Measurements from ENCODE around the gene KDELR3.

Gene KDELR3

DNA sequence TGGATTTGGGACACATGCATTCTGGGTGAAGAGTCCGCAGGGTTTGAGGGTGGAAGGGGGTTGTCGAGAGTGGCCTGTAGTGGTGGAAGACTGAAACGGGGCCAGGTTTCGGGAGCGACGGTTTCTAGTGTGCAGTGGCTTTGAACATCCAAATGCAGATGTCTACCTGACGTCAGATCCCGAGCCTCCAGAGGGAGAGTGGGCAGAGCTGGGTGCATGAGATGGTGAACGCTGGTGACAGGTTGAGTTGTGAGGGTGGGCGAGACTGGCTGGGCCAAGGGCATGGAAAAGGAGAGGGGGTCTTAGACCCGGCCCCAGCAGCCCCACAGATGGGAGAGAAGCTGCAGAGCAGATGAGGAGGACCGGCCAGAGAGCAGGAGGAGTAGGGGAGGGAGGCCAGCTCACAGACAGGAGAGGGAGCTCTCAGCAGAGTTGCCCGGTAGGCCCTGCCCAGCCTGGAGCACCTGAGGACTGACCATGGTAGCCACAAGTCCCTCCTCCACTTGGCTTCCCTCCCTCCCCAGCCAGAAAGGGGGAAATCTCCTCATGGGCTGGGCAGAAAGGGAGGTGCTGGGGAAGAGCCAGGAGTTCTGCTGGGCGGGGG, 27.0 kb upstream of the KDELR3 start:
- no peak for DNase-seq (ENCODE audit: low read depth)

DNA sequence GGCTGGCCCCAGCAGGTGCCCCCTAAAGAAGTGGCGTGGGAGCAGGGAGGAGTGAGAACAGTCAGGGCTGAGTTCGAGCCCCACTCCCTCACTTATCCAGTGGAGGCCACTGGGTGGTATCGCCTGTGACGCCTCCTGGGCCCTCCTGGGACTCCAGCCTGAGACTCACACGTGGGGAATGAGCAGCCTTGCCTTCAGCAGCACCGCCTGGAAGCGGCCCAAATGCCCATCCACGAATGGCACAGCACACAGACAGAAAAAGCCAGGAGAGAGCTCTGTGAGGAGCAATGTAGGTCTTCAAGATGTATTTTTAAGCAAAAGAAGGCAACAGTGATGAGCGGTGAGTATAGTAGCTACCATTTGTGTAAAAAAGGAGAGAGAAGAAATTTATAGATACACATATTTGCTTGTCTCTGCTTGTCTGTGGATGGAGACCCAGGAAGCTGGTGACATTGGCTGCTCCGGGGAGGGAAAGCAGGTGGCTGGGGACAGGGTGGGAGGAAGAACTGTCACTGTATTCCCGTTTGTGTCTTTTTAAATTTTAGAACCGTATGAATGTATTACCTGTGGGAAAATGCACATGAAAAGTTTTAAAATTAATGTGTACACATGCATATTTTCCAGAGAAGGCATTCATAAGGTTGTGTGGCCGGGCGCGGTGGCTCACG, 26.1 kb upstream of the KDELR3 start:
- DNase-seq (ENCODE audit: low read depth), result no peak

- DNase-seq (ENCODE audit: low read depth), result no peak
Measured at GRCh38 chr22:38442967-38443627, 24.8 kb upstream of the KDELR3 start.

GRCh38 chr22:38443628-38444521, 24.0 kb upstream of the KDELR3 start:
- DNase-seq (ENCODE audit: low read depth), result no peak

DNA sequence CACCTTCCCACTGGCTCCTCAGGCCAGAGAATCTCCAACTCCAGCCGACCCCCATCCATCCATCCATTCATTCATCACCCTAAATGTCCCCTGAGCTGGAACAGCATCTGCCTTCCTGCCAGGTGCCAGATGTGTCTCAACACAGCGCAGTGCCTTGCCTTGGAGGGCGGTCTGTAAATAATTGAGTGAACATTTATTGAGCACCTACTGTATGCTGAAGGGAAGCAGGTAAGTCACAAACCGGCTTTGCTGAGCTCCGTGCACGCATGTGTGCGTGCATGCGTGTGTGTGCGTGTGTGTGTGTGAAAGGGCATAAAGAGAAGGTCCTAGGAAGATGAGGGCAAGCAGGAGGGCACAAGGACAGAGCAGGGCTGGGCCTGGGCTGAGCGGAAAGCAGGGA, 23.1 kb upstream of the KDELR3 start:
- DNase-seq (ENCODE audit: low read depth), result no peak

GRCh38 chr22:38446018-38446601, 21.8 kb upstream of the KDELR3 start:
- DNase-seq (ENCODE audit: low read depth), result no peak

- no peak for DNase-seq (ENCODE audit: low read depth)
Measured at GRCh38 chr22:38448945-38449745, 18.8 kb upstream of the KDELR3 start.

DNA sequence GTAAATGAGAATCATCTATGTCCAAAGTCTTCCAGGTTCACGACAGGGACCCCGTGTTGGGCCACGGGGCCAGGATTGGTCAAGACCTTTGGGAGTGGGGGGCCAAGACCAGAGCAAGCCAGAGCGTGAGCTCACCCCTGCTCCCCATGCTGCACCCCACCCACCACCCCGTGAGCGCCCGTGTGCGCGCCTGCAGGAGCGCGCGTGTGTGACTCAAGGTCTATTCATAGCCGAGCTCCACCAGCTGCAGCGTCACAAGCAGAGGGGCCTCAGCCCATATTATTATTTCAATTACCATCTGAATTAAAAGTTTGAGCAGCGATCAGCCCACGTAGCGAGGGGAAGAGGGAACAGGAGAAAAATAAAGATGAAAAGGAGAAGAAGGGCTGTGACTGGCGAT, 18.1 kb upstream of the KDELR3 start:
- DNase-seq (ENCODE audit: low read depth), result no peak

DNA sequence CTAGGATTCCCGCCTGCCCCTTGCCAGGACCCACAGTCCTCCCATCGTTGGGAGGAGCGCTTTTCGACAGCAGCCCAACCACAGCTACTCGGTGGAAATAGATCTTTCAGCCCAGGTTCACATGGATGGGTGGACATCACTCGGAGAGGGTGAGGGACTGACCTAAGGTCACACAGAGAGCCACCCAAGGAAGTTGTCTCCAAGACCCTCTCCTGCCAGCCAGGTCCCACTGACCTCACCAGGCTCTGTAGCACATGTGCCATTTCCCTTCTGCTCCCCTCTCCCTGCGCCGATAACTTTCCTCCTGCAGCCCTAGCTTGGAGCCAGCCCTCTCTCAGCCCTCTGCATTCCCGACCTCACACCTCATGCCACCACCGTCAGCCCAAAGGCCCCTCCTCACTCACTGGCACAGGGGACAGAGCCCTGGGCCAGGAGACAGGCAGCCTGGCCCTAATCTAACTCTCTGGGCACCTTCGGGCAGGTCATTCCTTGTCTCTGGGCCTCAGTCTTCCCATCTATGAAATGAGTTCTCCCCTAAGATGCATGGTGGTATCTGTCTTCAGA, 17.6 kb upstream of the KDELR3 start:
- DNase-seq (ENCODE audit: low read depth), result no peak

DNA sequence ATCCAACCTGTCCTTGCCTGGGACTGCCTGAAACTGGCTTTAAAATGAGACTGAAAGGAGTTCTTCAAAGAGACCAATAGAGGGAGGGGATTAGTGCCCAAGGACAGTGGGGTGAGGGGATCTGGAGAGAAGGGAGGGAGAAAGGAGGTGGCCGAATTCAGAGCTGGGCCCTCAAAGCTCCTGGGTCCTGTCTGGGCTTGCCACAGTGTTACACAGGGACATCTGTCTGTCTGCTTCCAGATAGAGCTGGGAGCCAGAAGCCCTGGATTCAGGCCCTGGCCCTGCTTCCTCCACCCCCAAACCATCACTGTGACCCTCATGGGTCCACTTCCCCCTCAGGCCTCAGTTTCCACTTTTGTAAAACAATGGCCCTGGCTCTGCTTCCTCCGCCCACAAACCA, 16.5 kb upstream of the KDELR3 start:
- DNase-seq (ENCODE audit: low read depth), result no peak

- DNase-seq (ENCODE audit: low read depth), result no peak
Measured at GRCh38 chr22:38451864-38452263, 16.0 kb upstream of the KDELR3 start.

GRCh38 chr22:38452373-38453065, 15.4 kb upstream of the KDELR3 start:
- DNase-seq (ENCODE audit: low read depth), result no peak

DNA sequence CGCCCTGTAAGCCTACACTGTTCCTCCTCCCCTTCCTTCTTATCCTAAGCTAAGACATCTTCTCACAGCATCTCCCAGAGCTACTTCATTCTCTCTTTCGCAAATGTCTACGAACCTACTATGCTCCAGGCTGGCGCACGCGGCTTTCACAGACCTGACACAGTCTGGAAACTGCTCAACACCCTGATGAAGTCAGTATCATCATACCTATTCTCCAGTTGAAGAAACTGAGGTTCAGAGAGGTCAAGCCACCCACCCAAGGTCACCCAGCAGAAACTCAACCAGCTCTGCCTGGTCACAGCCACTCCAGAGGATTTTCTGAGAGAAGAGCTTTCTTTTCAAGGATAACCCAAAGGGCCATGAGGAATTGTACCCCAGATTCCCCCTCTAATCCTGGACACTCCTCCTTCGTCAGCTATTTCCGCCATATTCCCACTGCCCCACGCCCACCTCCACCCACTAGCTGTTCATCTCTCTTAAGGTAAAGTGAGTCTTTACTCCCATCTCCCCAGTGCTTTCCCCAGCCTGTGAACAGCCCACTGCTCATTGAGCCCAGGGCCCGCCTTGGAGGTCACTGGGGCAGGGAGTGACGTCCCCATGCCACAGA, 14.7 kb upstream of the KDELR3 start:
- DNase-seq (ENCODE audit: low read depth), result no peak

GRCh38 chr22:38453996-38454352, 13.9 kb upstream of the KDELR3 start:
- no peak for DNase-seq (ENCODE audit: low read depth)

DNA sequence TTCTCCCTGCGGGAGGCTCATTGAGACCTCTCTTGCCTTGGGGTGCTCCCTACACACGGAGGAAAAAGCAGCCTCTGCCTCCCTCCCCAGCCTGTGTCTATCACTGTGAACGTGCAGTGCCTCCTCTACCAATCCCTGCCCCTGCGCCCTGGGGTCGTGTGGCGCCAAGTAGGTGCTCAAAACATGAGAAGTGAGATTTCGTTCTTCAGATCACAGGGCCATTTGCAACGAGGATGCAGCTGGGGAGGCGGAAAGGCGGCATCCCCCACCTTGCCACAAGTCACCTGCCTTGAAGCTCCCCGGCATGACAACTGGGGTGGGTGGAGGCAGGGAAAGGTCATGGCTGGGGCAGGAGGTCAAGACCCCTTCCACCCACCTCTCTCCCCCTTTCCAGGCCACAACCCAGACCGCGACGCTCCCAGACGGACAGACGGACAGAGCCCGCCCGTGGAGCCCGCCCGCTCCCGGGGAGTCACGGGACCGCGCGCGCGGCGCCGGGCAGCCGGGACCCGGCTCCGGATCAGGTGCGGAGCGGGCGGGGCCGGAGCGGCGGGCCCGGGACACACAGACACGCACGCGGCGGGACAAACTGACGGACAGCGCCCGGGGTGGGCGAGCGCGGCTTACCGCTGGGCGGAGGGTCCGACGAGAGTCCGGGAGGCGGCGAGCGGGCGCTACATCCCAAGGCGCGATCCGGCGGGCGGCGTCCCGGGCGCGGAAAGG, 13.4 kb upstream of the KDELR3 start:
- DNase-seq (ENCODE audit: low read depth), result no peak

DNA sequence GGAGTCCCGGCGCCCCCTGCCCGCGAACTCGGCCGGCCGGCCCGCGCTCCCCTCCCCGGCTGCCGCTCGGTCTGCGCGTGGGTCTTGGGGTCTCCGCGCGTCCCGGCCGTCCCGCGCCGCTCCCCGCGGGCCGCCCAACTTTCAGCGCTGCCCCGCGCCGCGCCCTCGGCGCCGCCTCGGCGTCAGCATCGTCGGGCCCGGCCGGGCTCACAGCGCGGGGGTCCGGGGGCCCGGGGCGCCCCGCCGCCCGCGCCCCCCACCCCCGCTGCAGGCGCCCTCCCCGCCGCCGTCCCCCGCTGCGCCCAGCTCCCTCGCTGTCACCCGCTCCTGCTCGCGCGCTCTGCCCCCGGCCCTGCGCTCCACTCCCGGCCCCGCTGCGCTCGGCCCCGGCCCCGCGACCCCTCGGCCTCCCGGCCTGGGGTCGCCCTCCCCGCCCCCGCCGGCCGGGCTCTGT, 12.8 kb upstream of the KDELR3 start, which contains the start of gene KCNJ4:
TSS of gene KCNJ4 (minus strand) at position 124 of the 454 bp plus-strand sequence. CDS start 27,067 bp downstream, outside the sequence.
- no peak for DNase-seq (ENCODE audit: low read depth)

DNA sequence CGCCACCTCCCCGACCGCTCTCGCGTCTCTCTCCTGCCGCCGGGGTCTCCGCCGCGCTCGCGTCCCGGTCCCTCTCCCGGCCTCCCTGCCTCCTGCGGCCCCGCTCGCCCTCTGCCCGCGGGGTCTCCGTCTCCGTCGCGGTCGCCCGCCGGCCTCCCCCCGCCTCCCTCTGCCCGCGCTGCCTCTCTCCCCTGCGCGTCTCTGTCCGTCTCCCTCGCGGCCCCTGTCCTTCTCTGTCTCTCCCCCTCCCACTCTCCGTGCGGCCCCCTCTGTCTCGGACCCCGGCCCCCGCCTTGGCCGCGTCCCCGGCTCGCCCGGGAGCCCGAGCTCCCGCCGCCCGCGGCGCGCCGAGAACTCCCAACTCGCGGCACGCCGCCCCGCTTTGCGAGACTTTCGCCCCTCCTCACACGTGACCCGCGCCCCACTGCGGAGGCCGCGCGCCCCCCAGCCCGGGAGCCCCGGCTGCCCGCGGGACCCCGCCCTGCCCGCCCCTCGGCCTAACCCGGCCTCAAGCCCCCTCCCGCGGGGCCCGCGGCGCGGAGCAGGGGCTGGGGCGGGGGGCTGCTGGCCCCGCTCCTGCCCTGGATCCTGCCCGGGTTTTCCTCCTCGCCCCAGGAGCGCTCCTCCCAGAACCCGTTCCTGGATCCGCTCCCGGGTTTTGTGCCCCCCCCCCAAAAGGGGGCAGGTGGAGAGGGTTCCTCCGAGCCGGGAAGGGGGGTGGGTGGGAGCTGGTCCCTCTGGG, 12.2 kb upstream of the KDELR3 start:
- DNase-seq (ENCODE audit: low read depth), result no peak

- no peak for DNase-seq (ENCODE audit: low read depth)
Measured at GRCh38 chr22:38456272-38456835, 11.5 kb upstream of the KDELR3 start.
